Keratinocyte (primary cell): ENCODE measurements around the gene GOLM1.

Experiments used
- CTCF ChIP-seq, 3 experiments: IDR thresholded peaks in 1 of 3; conservative IDR thresholded peaks in 1 of 3; optimal IDR thresholded peaks in 1 of 3; 2 replicates in 2 of 3; 3 replicates in 1 of 3; pipeline versions ENCODE3 to v1.5.1; 2011; ENCODE audit warnings: low read length in 3 of 3, mild to moderate bottlenecking in 3 of 3, moderate library complexity in 2 of 3, control low read depth in 1 of 3, inconsistent platforms in 1 of 3; ENCODE audit not compliant: insufficient read depth in 2 of 3; ENCODE audit errors: extremely low read depth in 1 of 3
- EZH2 ChIP-seq: IDR thresholded peaks from one replicate; pipeline ENCODE4 v1.6.1; 2012; ENCODE audit warnings: inconsistent platforms, mild to moderate bottlenecking, low read length, moderate library complexity

GRCh38 chr9:86043586-86043985, 55.8 kb downstream of the GOLM1 start:
- TF ChIP-seq CTCF (optimal IDR thresholded peaks at IDR 0.05 in 1 of 3, IDR thresholded peaks at IDR 0.05 in 1 of 3, conservative IDR thresholded peaks at IDR 0.05 in 1 of 3; ENCODE audit: extremely low read depth in 1 of 3, insufficient read depth in 2 of 3, low read length in 3 of 3): no peak
- no peak for TF ChIP-seq EZH2
